ENCODE data around the gene MTMR2.
"Not testable (repeated sequence)": the region's sequence is repeated elsewhere in the genome, so short reads cannot be mapped to it uniquely, and the experiment has no call there.

MTMR2 gene

GRCh38 chr11:95883381-95883780, 40.5 kb downstream of the MTMR2 start:
- DNase-seq: no peak

GRCh38 chr11:95877291-95877690, 46.6 kb downstream of the MTMR2 start:
- no peak for DNase-seq

GRCh38 chr11:95870877-95871276, 53.0 kb downstream of the MTMR2 start:
- DNase-seq: not testable (repeated sequence)

GRCh38 chr11:95867105-95867504, 56.8 kb downstream of the MTMR2 start:
- DNase-seq: no peak

GRCh38 chr11:95863486-95864140, 60.3 kb downstream of the MTMR2 start:
- DNase-seq: no peak

- not testable (repeated sequence) for DNase-seq
These were observed 63.9 kb downstream of the MTMR2 start for GRCh38 chr11:95860024-95860423.

- DNase-seq: not testable (repeated sequence)
These were observed 69.5 kb downstream of the MTMR2 start for GRCh38 chr11:95854362-95854761.

GRCh38 chr11:95853862-95854261, 70.0 kb downstream of the MTMR2 start:
- DNase-seq: no peak

- no peak for DNase-seq
These were observed 70.8 kb downstream of the MTMR2 start for GRCh38 chr11:95853138-95853537.

GRCh38 chr11:95850137-95850536, 73.8 kb downstream of the MTMR2 start:
- no peak for DNase-seq

- peak; percentile 43 for DNase-seq
These were observed 74.7 kb downstream of the MTMR2 start for GRCh38 chr11:95849087-95849825.

- no peak for DNase-seq
These were observed 78.7 kb downstream of the MTMR2 start for GRCh38 chr11:95845167-95845566.

- DNase-seq: peak; percentile 78
These were observed 88.0 kb downstream of the MTMR2 start for GRCh38 chr11:95835768-95836488.

- DNase-seq: no peak
These were observed 88.6 kb downstream of the MTMR2 start for GRCh38 chr11:95835351-95835750.

GRCh38 chr11:95833378-95833777, 90.5 kb downstream of the MTMR2 start:
- DNase-seq: no peak

- no peak for DNase-seq
These were observed 91.1 kb downstream of the MTMR2 start for GRCh38 chr11:95832763-95833162.

- no peak for DNase-seq
These were observed 92.6 kb downstream of the MTMR2 start for GRCh38 chr11:95831198-95831883.

GRCh38 chr11:95829580-95830259, 94.2 kb downstream of the MTMR2 start:
- DNase-seq: no peak

GRCh38 chr11:95827696-95828095, 96.2 kb downstream of the MTMR2 start:
- DNase-seq: no peak

- DNase-seq: no peak
These were observed 102.3 kb downstream of the MTMR2 start for GRCh38 chr11:95821640-95822039.

- DNase-seq: no peak
These were observed 107.9 kb downstream of the MTMR2 start for GRCh38 chr11:95816037-95816436.

GRCh38 chr11:95811052-95811451, 112.9 kb downstream of the MTMR2 start:
- DNase-seq: not testable (repeated sequence)

GRCh38 chr11:95806464-95806863, 117.4 kb downstream of the MTMR2 start:
- not testable (repeated sequence) for DNase-seq
